Testis (tissue), 3 donors: ENCODE data around the gene KIF16B. TPM values are rescaled to one million over a fixed set of nuclear protein-coding genes. Genes with fewer than 3 reads are reported as not detected.
"Not testable (repeated sequence)": the region's sequence is repeated elsewhere in the genome, so short reads cannot be mapped to it uniquely, and the experiment has no call there.

ENCODE experiments used
- DNase-seq: peaks from one replicate; pipeline ENCODE4 v3.0.0-alpha.2; 2019
- H3K27ac ChIP-seq, 2 donors: fragments of 200-600 bp; sonication (generic); one replicate each; pipeline ENCODE4 v1.5.1; 2019
- H3K27me3 ChIP-seq: fragments of 200-600 bp; sonication (generic); one replicate; pipeline ENCODE4 v1.5.1; 2019
- H3K36me3 ChIP-seq: fragments of 200-600 bp; sonication (generic); one replicate; pipeline ENCODE4 v1.5.1; 2017; ENCODE audit warnings: low read depth; ENCODE audit errors: missing control alignments
- H3K4me1 ChIP-seq: fragments of 200-600 bp; sonication (generic); one replicate; pipeline ENCODE4 v1.5.1; 2019
- H3K4me3 ChIP-seq, 2 donors: fragments of 200-600 bp; sonication (generic); one replicate each; pipeline ENCODE4 v1.5.1; 2017 to 2019
- H3K9me3 ChIP-seq: fragments of 200-600 bp; sonication (generic); one replicate; pipeline ENCODE4 v1.5.1; 2017
- CTCF ChIP-seq, 3 experiments: fragments of 450-650 bp in 2 of 3; fragments of 200-600 bp in 1 of 3; sonication (generic) in 1 of 3; IDR thresholded peaks; one replicate each; pipeline ENCODE4 v1.5.1; 2016 to 2019; ENCODE audit warnings: antibody characterized with exemption in 3 of 3, mild to moderate bottlenecking in 2 of 3, moderate library complexity in 1 of 3
- POLR2A ChIP-seq: fragments of 450-650 bp; IDR thresholded peaks from one replicate; pipeline ENCODE4 v1.6.1; 2017; ENCODE audit warnings: antibody characterized with exemption, mild to moderate bottlenecking, moderate library complexity
- WGBS, 2 donors: methylation state at CpG; one replicate each; pipeline ENCODE4 v1.1.5; 2018; 5-methylcytosine and 5-hydroxymethylcytosine counted together
- intact Hi-C: fragments of 100-400 bp; cut with DNase I; formaldehyde crosslinking; loops from one replicate; pipeline ENCODE4 v1.15.1; 2023; ENCODE audit warnings: low total_unique reads
- polyA plus RNA-seq: library from polyadenylated mRNA; stranded (reverse); fragments of 350-450 nt; fragmentation: Illumina TruSeq; extraction: RNeasy Lipid Tissue Mini Kit (QIAGEN cat#74804); gene quantifications from one replicate; pipeline ENCODE4 v1.2.3, GENCODE V29; 2014; ENCODE audit warnings: low read depth, low replicate concordance; ENCODE audit not compliant: insufficient read depth
- total RNA-seq, 2 donors: library from RNA; depleted of rRNA; stranded (reverse); fragments of >200 nt; gene quantifications; one replicate each; pipeline ENCODE4 v1.2.3, GENCODE V29; 2016

The KIF16B gene
- total and polyA plus RNA-seq, 3 donors from 2014 or later: 10.2 to 25.5 (median 22.3) TPM

DNA sequence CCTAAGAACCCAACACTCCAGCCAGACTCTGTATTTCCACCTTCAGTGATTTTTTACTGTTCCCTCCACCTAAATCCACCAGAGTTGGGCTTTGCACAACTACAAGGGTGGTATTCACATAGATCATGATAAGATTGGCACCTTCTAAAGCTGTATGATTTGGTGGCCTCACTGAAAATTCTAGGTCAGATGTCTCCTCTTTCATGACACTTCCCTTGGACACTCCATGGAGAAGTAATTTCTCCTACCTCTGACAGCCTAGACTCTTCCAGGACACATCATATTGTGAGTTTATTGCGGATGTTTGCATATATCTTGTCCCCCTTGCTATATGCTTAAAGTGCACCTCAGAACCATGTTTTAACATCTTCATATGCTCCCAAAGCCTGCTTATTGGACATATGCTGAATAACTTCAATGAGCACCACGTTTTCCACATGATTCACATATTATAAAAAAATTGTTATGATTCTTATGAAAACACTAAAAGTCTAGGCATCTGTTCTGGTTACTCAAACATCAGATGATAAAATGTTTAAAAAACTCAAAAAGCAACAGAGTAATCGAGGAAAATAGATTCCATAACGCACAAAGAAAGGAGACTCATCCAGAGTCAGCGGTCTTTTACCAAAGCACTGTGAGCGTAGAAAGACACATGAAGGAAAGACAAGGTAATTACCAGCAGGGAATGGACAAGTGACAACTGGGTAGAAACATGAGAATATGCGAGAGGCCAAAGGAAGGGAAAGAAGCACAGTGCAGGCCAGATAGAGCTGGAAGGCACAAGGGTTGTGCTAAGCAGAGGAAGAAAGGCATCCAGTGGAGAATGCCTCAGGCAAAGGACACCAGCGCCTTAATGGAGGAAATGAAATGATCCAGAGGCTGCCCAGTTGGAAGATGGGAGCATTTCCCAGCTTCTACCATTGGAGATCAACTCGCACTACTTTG lies 46.5 kb downstream of the KIF16B start:
- TF ChIP-seq CTCF (IDR thresholded peaks at IDR 0.05) (no peak), POLR2A (no peak)
- H3K27ac ChIP-seq: no peak overlapping the region
- no peaks in the 10 kb centered on the region for H3K27me3 ChIP-seq
- H3K4me3 ChIP-seq: no peak overlapping the region
- WGBS, 2 donors: 90 to 97% methylated on average over 9 of the region's 9 CpGs
- no peaks in the 10 kb centered on the region for H3K4me1 ChIP-seq
- no peaks in the 10 kb centered on the region for H3K9me3 ChIP-seq
- H3K36me3 ChIP-seq: no peaks in the 10 kb centered on the region
- intact Hi-C loops: no loop called here
- DNase-seq: no peak

DNA sequence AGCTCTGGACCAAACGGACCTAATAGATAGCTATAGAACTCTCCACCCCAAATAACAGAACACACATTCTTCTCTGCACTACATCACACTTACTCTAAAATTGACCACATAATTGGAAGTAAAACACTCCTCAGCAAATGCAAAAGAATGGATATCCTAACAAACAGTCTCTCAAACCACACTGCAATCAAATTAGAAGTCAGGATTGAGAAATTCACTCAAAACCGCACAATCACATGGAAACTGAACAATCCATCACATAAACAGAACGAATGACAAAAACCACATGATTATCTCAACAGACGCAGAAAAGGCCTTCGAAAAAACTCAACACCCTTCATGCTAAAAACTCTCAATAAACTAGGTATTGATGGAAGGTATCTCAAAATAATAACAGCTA lies 50.6 kb downstream of the KIF16B start:
- H3K27ac ChIP-seq, DNase-seq, H3K36me3 ChIP-seq, H3K4me3 ChIP-seq, intact Hi-C loops, H3K4me1 ChIP-seq, H3K27me3 ChIP-seq, H3K9me3 ChIP-seq: not testable (repeated sequence)
- WGBS, 2 donors: 90 to 94% methylated on average over 5 of the region's 5 CpGs

- 81 to 94% methylated on average over 5 of the region's 5 CpGs for WGBS, 2 donors
- TF ChIP-seq CTCF (IDR thresholded peaks at IDR 0.05) (no peak), POLR2A (no peak)
- no peaks in the 10 kb centered on the region for H3K4me1 ChIP-seq
- no peaks in the 10 kb centered on the region for H3K9me3 ChIP-seq
- no peaks in the 10 kb centered on the region for H3K27me3 ChIP-seq
- intact Hi-C loops: no loop called here
- no peak overlapping the region for H3K4me3 ChIP-seq
- no peak overlapping the region for H3K27ac ChIP-seq
- DNase-seq: no peak
- H3K36me3 ChIP-seq: no peaks in the 10 kb centered on the region
Measured at GRCh38 chr20:16520154-16520553, 53.1 kb downstream of the KIF16B start.

- intact Hi-C loops: not testable (repeated sequence)
Measured at GRCh38 chr20:16519673-16520072, 53.6 kb downstream of the KIF16B start.

DNA sequence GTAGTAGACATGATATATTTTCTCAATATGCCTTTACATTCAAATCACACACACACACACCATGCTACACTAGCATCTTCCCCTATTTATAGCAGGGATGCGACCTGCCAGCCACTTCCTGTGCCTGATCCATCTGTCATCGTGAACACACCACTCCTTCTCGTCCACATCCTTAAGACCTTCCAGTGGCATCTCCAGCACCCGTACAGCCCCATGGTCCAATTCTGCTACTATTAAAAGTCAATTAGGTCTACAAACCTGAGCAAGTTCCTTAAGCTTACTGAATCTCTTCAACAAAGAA lies 54.5 kb downstream of the KIF16B start:
- no peaks in the 10 kb centered on the region for H3K27me3 ChIP-seq
- H3K4me3 ChIP-seq: no peak overlapping the region
- DNase-seq: no peak
- no peak overlapping the region for H3K27ac ChIP-seq
- H3K9me3 ChIP-seq: no peaks in the 10 kb centered on the region
- no peak for TF ChIP-seq POLR2A
- TF ChIP-seq CTCF (IDR thresholded peaks at IDR 0.05): no peak
- WGBS, 2 donors: 87 to 89% methylated on average over 4 of the region's 4 CpGs
- intact Hi-C loops: no loop called here
- H3K4me1 ChIP-seq: no peaks in the 10 kb centered on the region
- H3K36me3 ChIP-seq: no peaks in the 10 kb centered on the region

More at GRCh38 chr20:16519673-16520072, 53.6 kb downstream of the KIF16B start:
- not testable (repeated sequence) for DNase-seq, H3K4me1 ChIP-seq, H3K27me3 ChIP-seq, H3K4me3 ChIP-seq, H3K9me3 ChIP-seq, H3K27ac ChIP-seq, H3K36me3 ChIP-seq
- WGBS, 2 donors: 92 to 93% methylated on average over 8 of the region's 8 CpGs
